Memory B cell (primary cell): ENCODE results near the gene CDC42BPB.

Source experiments
- ATAC-seq: fragments of 150-1000 bp; cut with Tn5 transposase; 2 replicates; pipeline ENCODE4 v1.10.0; 2021; ENCODE audit warnings: low read depth, mild to moderate bottlenecking, moderate library complexity
- DNase-seq, 2 donors: peaks; one replicate each; pipeline ENCODE4 v3.0.0; 2022; ENCODE audit warnings: low spot score in 2 of 2
- H3K27ac Mint-ChIP-seq: one replicate; pipeline ENCODE4 v1.8.0; 2022; ENCODE audit warnings: mild to moderate bottlenecking, moderate library complexity, mixed read lengths
- H3K27me3 Mint-ChIP-seq: one replicate; pipeline ENCODE4 v1.8.0; 2022; ENCODE audit warnings: mixed read lengths
- H3K36me3 Mint-ChIP-seq: one replicate; pipeline ENCODE4 v1.8.0; 2022; ENCODE audit warnings: mild to moderate bottlenecking, mixed read lengths
- H3K4me1 Mint-ChIP-seq: one replicate; pipeline ENCODE4 v1.8.0; 2022; ENCODE audit warnings: mixed read lengths
- H3K4me3 Mint-ChIP-seq: one replicate; pipeline ENCODE4 v1.8.0; 2022; ENCODE audit warnings: mild to moderate bottlenecking, moderate library complexity, mixed read lengths
- H3K9me3 Mint-ChIP-seq: one replicate; pipeline ENCODE4 v1.8.0; 2022; ENCODE audit warnings: mixed read lengths

The CDC42BPB gene

DNA sequence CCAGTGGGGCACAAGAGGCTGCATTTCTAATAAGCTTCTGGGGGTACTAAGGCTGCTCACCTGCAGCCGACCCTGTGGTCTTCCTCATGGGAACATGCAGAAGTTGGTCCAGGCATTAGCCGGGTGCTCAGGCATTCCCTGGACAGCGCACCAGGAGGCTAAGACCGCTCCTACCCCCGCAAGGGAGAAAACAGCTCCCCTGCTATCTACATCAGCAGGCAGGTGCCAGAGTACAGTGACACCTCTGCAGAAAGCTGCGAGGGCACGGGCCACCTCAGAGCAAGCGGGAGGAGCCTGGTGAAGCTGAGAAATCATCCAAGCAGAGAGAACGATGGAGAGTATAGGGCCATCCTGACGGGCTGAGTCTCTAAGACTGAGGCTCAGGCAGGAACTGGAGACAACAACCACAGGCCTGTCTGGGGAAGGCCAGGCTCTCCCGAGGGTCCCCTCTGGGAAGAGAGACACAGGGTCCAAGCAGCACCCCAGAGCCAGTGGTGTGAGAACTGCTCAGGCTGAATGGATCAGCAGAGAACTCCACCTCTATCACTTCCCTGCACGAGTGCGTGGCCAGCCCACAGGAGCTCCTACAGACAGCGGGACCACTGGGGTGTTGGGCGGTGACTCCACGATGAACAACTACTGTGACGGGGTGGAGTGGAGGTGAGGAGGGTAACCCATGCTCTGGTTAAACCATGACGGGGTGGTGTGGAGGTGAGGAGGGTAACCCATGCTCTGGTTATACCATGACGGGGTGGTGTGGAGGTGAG lies 72.8 kb downstream of the CDC42BPB start:
- peaks cover 12% of the 10 kb centered on the region for H3K4me1 Mint-ChIP-seq
- H3K4me3 Mint-ChIP-seq, result no peak overlapping the region
- no peak for DNase-seq

DNA sequence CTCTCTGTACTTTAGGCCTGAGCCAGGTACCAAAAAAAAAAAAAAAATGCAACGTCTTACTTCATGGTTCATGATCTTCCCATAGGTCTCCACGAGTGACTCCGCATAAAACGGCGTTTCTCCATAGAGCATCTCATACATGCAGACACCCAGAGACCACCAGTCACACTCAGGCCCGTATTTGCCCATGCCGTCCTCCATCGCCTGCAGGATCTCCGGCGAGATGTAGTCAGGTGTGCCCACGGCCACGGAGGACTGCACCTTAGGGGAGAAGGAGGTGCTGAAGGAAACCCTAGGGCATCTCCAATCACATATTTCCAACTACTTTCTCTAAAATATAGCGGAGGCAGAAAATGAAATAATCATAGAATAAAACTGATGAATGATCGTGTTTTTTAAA lies 73.9 kb downstream of the CDC42BPB start:
- peaks cover 51% of the 10 kb centered on the region for H3K36me3 Mint-ChIP-seq
- DNase-seq (no peak), ATAC-seq (no peak)
- no peak overlapping the region for H3K4me3 Mint-ChIP-seq
- peaks cover 12% of the 10 kb centered on the region for H3K4me1 Mint-ChIP-seq
- no peaks in the 10 kb centered on the region for H3K27me3 Mint-ChIP-seq
- H3K27ac Mint-ChIP-seq, result no peak overlapping the region
- peaks cover 10% of the 10 kb centered on the region for H3K9me3 Mint-ChIP-seq

More for the DNA sequence above, 72.8 kb downstream of the CDC42BPB start:
- Mint-ChIP-seq H3K27ac (no peak overlapping the region), H3K9me3 (peaks cover 10% of the 10 kb centered on the region), H3K27me3 (no peaks in the 10 kb centered on the region), H3K36me3 (peaks cover 56% of the 10 kb centered on the region)
- ATAC-seq, result no peak

DNA sequence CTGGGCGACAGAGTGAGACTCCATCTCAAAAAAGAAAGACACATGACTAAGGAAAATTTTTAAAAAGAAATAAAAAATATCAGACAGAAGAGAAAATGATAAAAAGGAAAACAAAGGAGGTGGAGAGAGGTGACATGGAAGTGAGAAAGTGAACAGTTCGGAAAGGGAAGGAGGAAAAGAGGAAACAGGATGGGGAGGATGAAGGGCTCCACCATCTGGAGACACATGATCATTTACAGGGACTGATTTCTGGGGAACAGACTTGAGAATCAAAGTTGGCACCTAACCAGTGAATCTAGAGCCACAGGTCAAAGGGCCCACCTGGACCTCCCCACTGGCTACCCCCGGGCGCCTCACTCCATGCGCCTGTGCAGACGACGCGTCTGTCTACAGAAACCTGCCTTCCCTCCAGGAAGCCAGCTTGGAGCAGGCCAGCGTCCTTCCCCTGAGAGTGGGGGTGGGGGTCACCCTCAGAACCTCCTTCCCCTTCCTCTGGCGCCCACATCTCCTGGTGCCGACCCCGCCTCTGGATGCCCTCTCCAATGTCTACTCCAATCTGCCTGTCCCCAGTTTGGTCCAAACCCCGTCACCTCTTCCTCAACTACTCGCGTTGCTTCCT lies 74.4 kb downstream of the CDC42BPB start:
- ATAC-seq, result no peak
- Mint-ChIP-seq H3K4me3 (no peak overlapping the region), H3K27ac (no peak overlapping the region), H3K27me3 (no peaks in the 10 kb centered on the region), H3K36me3 (peaks cover 48% of the 10 kb centered on the region), H3K4me1 (peaks cover 12% of the 10 kb centered on the region), H3K9me3 (peaks cover 6% of the 10 kb centered on the region)
- no peak for DNase-seq

DNA sequence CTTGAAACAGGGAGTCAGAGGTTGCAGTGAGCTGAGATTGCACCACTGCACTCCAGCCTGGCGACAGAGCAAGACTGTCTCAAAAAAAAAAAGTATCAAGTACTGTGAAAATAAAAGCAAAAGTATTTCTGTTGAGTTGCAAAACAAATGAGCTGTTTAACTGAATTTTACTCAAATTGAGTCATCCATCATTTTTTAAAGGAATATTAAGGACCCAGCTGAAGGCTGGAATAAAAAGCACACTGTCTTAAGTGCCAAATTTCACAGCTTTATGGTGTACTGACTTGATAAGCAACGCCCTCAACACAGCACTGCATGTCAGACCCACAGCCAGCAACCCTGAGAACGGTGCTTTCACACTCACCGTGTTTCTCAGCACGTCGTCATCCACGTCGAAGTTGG lies 76.9 kb downstream of the CDC42BPB start:
- ATAC-seq (no peak), DNase-seq (no peak)
- Mint-ChIP-seq H3K27ac (no peak overlapping the region), H3K36me3 (peaks cover 38% of the 10 kb centered on the region), H3K4me1 (peaks cover 5% of the 10 kb centered on the region), H3K9me3 (no peaks in the 10 kb centered on the region), H3K27me3 (no peaks in the 10 kb centered on the region), H3K4me3 (no peak overlapping the region)

DNA sequence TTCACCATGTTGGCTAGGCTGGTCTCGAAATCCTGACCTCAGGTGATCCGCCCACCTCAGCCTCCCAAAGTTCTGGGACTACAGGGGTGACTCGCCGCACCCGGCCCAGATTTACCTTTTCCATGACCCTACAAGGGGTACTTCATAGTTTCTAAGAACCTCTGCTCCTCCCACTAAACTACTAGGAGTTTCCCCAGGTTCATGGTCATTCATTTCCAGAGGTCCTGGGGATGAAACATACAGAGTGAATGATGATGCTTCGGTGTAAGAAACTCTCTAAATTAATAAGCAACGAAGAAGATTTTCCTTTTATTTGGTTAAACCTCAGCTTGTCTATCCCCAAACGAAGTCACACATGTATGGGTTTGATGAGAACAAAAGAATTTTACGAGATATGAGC lies 77.9 kb downstream of the CDC42BPB start:
- peaks cover 33% of the 10 kb centered on the region for H3K36me3 Mint-ChIP-seq
- no peak overlapping the region for H3K27ac Mint-ChIP-seq
- H3K9me3 Mint-ChIP-seq, result no peaks in the 10 kb centered on the region
- ATAC-seq, result no peak
- H3K4me1 Mint-ChIP-seq, result no peaks in the 10 kb centered on the region
- no peaks in the 10 kb centered on the region for H3K27me3 Mint-ChIP-seq
- H3K4me3 Mint-ChIP-seq, result no peak overlapping the region
- no peak for DNase-seq

DNA sequence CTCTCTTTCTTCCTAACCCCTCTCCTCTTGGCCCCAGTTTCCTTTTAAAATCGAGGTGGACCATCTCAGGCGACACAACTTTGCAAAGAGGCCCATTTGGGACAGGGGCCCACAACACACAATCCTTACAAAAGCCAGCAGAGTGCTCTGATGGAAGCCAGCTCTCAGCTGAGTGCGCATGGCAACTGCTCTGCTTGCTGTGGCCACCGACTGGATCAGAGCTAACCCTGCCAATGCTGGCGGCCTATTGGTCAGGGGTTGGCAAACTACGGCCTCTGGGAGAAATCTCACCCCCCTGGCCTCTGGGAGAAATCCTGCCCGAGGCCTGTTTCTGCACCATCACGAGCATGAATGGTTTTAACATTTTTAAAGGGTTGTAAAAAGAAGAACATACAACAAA lies 79.9 kb downstream of the CDC42BPB start:
- Mint-ChIP-seq H3K9me3 (no peaks in the 10 kb centered on the region), H3K4me3 (no peak overlapping the region), H3K27ac (no peak overlapping the region), H3K27me3 (no peaks in the 10 kb centered on the region), H3K4me1 (no peaks in the 10 kb centered on the region), H3K36me3 (peaks cover 28% of the 10 kb centered on the region)
- ATAC-seq, result no peak
- no peak for DNase-seq

DNA sequence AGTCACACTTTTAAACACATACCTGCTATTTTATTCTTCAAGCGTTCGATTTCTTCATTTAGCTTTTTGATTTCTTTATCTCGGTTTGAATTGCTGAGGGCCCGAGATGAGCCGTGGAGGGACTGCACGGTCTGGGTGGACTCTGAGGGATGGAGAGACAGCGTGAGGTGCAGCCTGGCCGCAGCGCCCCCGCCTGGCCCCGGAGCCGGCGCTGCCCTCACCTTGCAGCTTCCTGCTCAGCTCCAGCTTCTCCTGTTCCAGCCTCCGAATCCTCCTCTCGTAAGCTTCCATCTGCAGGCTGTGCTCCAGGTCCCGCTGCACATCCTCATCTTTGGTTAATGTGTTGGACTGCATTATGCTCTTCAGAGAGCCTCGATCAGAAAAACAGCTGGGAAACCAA lies 81.7 kb downstream of the CDC42BPB start:
- no peaks in the 10 kb centered on the region for H3K9me3 Mint-ChIP-seq
- H3K4me1 Mint-ChIP-seq, result no peaks in the 10 kb centered on the region
- ATAC-seq (no peak), DNase-seq (no peak)
- peaks cover 26% of the 10 kb centered on the region for H3K36me3 Mint-ChIP-seq
- H3K27ac Mint-ChIP-seq, result no peak overlapping the region
- no peaks in the 10 kb centered on the region for H3K27me3 Mint-ChIP-seq
- no peak overlapping the region for H3K4me3 Mint-ChIP-seq

DNA sequence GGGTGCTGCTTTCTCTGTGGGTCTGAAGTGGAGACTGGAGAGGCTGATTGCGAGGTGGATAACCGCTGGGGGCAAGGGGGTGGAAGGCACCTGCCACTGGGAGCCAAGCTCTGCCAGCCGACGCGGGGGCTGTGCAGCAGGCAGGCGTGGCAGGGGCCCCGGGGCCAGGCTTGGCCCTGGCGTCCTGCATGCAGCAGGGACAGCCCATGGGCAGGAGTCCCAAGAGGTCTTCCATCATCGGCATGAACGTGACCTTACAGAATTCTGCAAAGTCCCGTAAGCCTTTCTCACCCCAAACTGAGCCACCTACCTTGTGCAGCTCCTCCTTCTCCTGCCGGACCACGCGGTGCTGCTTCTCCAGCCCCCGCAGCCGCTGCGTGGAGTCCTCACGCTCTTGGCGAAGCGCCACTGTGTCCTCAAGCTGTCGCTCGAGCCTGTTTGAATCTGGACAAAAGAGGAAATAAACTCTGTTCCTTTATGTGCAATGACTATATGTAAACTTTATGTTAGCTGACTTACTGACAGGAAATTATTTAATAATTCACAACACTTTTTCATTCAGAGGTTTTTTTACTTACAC lies 83.6 kb downstream of the CDC42BPB start:
- no peak for ATAC-seq
- Mint-ChIP-seq H3K9me3 (no peaks in the 10 kb centered on the region), H3K4me3 (no peak overlapping the region), H3K4me1 (no peaks in the 10 kb centered on the region), H3K36me3 (peaks cover 26% of the 10 kb centered on the region), H3K27me3 (no peaks in the 10 kb centered on the region), H3K27ac (no peak overlapping the region)
- no peak for DNase-seq

DNA sequence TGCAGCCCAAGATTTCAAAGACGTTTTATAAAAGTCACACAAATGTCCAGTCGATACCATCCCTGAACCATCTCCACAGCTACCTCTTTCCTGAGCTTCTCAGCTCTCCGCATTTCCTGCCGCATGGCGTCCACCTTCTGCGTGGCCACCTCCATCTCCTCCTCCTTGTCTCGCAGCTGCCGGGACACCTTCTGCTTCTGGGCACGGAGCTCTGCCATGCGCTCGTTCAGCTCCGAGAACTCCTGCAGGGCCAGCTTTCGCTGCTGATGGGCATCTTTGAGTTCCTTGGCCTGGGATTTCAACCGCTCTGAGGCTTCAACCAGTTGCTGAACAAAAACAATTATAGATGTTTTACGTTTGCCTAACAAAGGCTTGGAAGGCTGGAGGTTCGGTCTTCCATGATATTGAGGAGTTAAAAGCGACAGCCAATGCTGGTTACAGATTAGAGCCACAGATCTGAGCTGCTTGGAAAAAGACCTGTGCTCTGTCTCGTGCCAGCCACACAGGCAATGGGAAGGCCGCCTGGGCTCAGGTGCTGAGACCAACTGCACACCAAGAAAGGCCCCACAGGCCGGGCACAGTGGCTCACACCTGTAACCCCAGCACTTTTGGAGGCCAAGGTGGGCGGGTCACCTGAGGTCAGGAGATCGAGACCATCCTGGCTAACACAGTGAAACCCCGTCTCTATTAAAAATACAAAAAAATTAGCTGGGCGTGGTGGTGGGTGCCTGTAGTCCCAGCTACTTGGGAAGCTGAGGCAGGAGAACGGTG lies 85.3 kb downstream of the CDC42BPB start:
- Mint-ChIP-seq H3K9me3 (no peaks in the 10 kb centered on the region), H3K4me3 (no peak overlapping the region), H3K27ac (no peak overlapping the region), H3K27me3 (no peaks in the 10 kb centered on the region), H3K4me1 (no peaks in the 10 kb centered on the region), H3K36me3 (peaks cover 32% of the 10 kb centered on the region)
- ATAC-seq (no peak), DNase-seq (no peak)

DNA sequence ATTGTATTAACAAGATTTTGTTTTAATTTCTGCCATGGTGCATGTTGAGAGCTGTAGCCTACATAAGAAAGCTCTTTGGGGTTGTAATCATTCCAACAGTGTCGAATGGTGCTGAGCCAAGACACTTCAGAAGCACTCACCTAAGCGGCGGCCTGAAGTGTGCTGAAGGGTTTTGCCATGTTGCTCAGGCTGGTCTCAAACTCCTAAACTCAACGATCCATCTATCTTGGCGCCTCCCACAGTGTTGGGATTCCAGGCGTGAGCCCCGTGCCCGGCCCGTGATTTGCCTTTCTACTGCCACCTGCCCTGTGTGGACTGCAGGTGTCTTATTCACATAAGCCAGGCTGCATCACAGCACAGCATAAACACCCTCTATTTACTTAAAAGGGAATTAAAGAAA lies 86.0 kb downstream of the CDC42BPB start:
- H3K27me3 Mint-ChIP-seq, result no peaks in the 10 kb centered on the region
- no peaks in the 10 kb centered on the region for H3K4me1 Mint-ChIP-seq
- no peaks in the 10 kb centered on the region for H3K9me3 Mint-ChIP-seq
- ATAC-seq (no peak), DNase-seq (no peak)
- no peak overlapping the region for H3K27ac Mint-ChIP-seq
- H3K36me3 Mint-ChIP-seq, result peaks cover 33% of the 10 kb centered on the region
- no peak overlapping the region for H3K4me3 Mint-ChIP-seq

DNA sequence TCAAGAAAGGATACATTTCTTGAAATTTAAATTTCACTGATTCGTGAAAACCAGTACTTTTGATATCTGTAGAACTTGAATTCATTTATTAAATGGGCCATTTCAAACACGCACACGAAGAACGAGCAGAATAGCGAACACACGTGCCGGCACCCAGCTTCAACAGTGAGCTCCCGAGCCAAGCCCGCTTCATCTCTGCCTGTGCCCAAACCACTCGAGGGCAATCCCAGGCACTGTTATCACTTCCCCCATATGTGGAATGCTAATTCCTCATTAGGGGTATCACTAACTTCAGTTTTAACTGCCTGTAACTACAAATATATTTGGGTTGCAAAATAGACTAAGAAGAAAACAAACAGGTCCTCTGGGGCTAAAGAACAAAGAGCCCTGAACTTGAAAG lies 86.9 kb downstream of the CDC42BPB start:
- no peaks in the 10 kb centered on the region for H3K9me3 Mint-ChIP-seq
- ATAC-seq, result no peak
- DNase-seq, result no peak
- H3K36me3 Mint-ChIP-seq, result peaks cover 34% of the 10 kb centered on the region
- H3K4me1 Mint-ChIP-seq, result no peaks in the 10 kb centered on the region
- H3K27me3 Mint-ChIP-seq, result no peaks in the 10 kb centered on the region
- no peak overlapping the region for H3K4me3 Mint-ChIP-seq
- H3K27ac Mint-ChIP-seq, result no peak overlapping the region

DNA sequence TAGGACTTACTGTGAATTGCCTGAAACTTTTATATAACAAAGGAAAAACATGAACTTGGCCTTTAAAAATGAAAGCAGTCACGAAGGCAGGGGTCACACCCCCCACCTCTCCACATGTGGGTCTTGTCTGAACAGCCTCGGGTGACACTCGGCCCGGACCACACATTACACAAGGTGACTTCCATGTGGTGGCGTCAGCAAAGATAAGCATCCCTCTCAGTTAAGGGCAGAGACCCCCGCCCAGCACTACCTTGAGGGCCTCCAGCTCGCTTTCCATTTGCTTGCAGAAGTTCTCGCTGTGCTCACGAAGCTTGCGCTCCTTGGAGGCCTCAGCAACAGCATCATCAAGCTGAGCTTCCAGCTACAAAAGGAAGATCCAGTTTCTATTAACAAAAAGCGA lies 87.4 kb downstream of the CDC42BPB start:
- Mint-ChIP-seq H3K9me3 (no peaks in the 10 kb centered on the region), H3K4me3 (no peak overlapping the region), H3K27ac (no peak overlapping the region), H3K36me3 (peaks cover 33% of the 10 kb centered on the region), H3K4me1 (no peaks in the 10 kb centered on the region), H3K27me3 (no peaks in the 10 kb centered on the region)
- no peak for DNase-seq
- ATAC-seq, result no peak

DNA sequence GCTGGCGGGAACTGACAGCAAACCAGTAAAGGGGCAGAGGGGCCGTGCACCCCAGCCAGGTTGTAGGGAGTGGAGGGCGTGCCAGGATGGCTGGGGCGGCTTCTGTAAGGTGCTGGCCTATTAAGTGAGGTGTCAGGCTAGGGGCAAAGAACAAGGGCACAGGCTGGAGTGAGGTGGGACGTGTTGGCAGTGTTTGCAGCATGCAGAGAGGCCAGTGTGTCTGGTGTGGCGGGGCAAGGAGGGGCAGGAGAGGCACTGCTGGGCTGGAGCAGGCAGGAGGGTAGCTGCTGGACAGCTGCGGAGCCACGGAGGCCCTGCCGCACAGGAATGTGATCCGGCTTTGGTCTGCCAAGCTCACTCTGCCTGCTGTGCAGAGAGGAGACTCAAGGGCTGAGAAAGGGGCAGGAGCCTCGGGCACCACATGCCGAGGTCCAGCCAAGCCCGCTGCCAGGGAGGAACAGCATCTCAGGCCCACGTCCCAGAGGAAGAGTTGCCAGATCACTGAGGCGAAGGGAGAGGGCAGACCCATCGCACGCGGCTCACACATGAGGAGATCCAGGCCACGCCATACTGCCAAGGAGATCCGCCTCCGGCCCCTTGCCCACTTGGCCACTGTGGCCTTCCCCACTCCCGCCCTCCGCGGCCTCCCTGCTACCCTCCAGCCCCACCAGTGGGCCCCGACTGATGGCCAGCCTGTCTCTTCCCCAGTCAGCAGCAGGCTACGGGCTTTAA lies 88.1 kb downstream of the CDC42BPB start:
- Mint-ChIP-seq H3K27ac (no peak overlapping the region), H3K27me3 (no peaks in the 10 kb centered on the region), H3K4me3 (no peak overlapping the region), H3K4me1 (no peaks in the 10 kb centered on the region), H3K9me3 (no peaks in the 10 kb centered on the region), H3K36me3 (peaks cover 32% of the 10 kb centered on the region)
- DNase-seq (no peak), ATAC-seq (no peak)

DNA sequence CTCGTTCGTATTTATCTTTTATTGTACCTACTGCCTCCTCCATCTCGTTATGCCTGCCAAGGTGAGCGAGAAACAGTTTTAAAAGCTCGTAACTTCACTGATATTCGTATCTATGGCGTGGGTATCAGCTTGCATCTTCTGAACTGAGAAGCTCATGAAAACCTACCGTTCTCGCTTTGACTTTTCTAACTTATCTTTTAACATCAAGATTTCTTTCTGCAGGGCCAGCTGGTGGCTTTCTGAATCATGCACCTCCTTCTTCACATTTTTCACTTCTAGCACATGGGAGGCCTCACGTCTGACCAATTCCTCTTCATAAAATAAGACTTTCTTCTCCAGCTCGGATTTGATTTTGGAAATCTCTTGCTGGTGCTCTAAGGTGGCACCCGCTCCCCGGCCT lies 89.0 kb downstream of the CDC42BPB start:
- DNase-seq, result no peak
- Mint-ChIP-seq H3K9me3 (no peaks in the 10 kb centered on the region), H3K27me3 (no peaks in the 10 kb centered on the region), H3K4me3 (no peak overlapping the region), H3K36me3 (peaks cover 31% of the 10 kb centered on the region), H3K27ac (no peak overlapping the region), H3K4me1 (no peaks in the 10 kb centered on the region)
- no peak for ATAC-seq
